Stimulated activated CD8-positive, alpha-beta memory T cell treated with anti-CD3 and anti-CD28 coated beads, Interleukin-2, amount 100 ng/mL, for 1 hour (primary cell): ENCODE measurements around the gene TOPBP1.
"Not testable (repeated sequence)": the region's sequence is repeated elsewhere in the genome, so short reads cannot be mapped to it uniquely, and the experiment has no call there.

Experiments used
- DNase-seq, 2 donors: peaks; one replicate each; pipeline ENCODE4 v3.0.0-alpha.2; 2020; ENCODE audit warnings: low read depth in 2 of 2

The TOPBP1 gene

GRCh38 chr3:133674290-133674919 is 12.7 kb upstream of the TOPBP1 start:
- no peak for DNase-seq

- DNase-seq, result no peak
Observed at GRCh38 chr3:133673746-133674145, 12.0 kb upstream of the TOPBP1 start.

- no peak for DNase-seq
Observed at GRCh38 chr3:133672461-133672860, 10.7 kb upstream of the TOPBP1 start.

GRCh38 chr3:133670525-133670995 is 8.8 kb upstream of the TOPBP1 start:
- no peak for DNase-seq

GRCh38 chr3:133669949-133670524 is 8.3 kb upstream of the TOPBP1 start:
- DNase-seq, result no peak

GRCh38 chr3:133667118-133667517 is 5.4 kb upstream of the TOPBP1 start:
- DNase-seq, result no peak

GRCh38 chr3:133665188-133665587 is 3.4 kb upstream of the TOPBP1 start:
- not testable (repeated sequence) for DNase-seq

- DNase-seq, result no peak
Observed at GRCh38 chr3:133663569-133664313, 2.0 kb upstream of the TOPBP1 start.

GRCh38 chr3:133662278-133662651 is 524 bp upstream of the TOPBP1 start:
- DNase-seq, result no peak

GRCh38 chr3:133659806-133660205 is 1.9 kb downstream of the TOPBP1 start:
- DNase-seq, result no peak

- DNase-seq, result no peak
Observed at GRCh38 chr3:133655731-133656515, 5.8 kb downstream of the TOPBP1 start.

GRCh38 chr3:133649486-133650068 is 12.2 kb downstream of the TOPBP1 start:
- no peak for DNase-seq

- no peak for DNase-seq
Observed at GRCh38 chr3:133644768-133645167, 17.0 kb downstream of the TOPBP1 start.

GRCh38 chr3:133643611-133644010 is 18.1 kb downstream of the TOPBP1 start:
- no peak for DNase-seq

GRCh38 chr3:133641254-133641653 is 20.5 kb downstream of the TOPBP1 start:
- DNase-seq, result no peak

- DNase-seq, result no peak
Observed at GRCh38 chr3:133633439-133633838, 28.3 kb downstream of the TOPBP1 start.

- DNase-seq, result no peak
Observed at GRCh38 chr3:133629146-133629545, 32.6 kb downstream of the TOPBP1 start.

GRCh38 chr3:133627789-133628188 is 34.0 kb downstream of the TOPBP1 start:
- no peak for DNase-seq

- DNase-seq, result no peak
Observed at GRCh38 chr3:133620066-133620784, 41.5 kb downstream of the TOPBP1 start.

- no peak for DNase-seq
Observed at GRCh38 chr3:133611534-133611933, 50.2 kb downstream of the TOPBP1 start.

- DNase-seq, result no peak
Observed at GRCh38 chr3:133610031-133610430, 51.7 kb downstream of the TOPBP1 start.
